GM12878 (cell line): ENCODE measurements around the gene GTF2A1. TPM values are rescaled to one million over a fixed set of nuclear protein-coding genes. Genes with fewer than 3 reads are reported as not detected.

Experiments
- ATAC-seq: fragments of 200-7000 bp; cut with Tn5 transposase; 3 replicates; pipeline ENCODE4 v1.9.1; 2020; ENCODE audit warnings: mild to moderate bottlenecking, moderate library complexity
- BruUV-seq: library from RNA; stranded (reverse); fragments of 400-500 nt; replicated peaks from 2 replicates; lab custom pipeline; 2021; lab: Mats Ljungman, UMichigan
- CTCF ChIA-PET: fragments of 300-600 bp; sonication (Branson Sonifier 250); formaldehyde crosslinking; extraction: SDS; loops from one replicate; lab custom pipeline; 2021; ENCODE audit warnings: inconsistent platforms; lab: Yijun Ruan, JAX
- POLR2A ChIA-PET: fragments of 350-600 bp; formaldehyde crosslinking; extraction: SDS; loops from one replicate; lab custom pipeline; 2021; ENCODE audit warnings: inconsistent platforms; lab: Charles Lee
- RAD21 ChIA-PET: fragments of 300-600 bp; sonication (Branson Sonifier 250); formaldehyde crosslinking; loops from one replicate; lab custom pipeline; 2023; ENCODE audit warnings: antibody characterized with exemption; ENCODE audit not compliant: unreplicated experiment; lab: Charles Lee
- SMC1A ChIA-PET: fragments of 300-600 bp; sonication (Branson Sonifier 250); formaldehyde crosslinking; loops from one replicate; lab custom pipeline; 2023; ENCODE audit not compliant: unreplicated experiment, uncharacterized antibody; lab: Charles Lee
- DNase-seq: peaks from one replicate; pipeline ENCODE4 v3.0.0-alpha.2; 2011; ENCODE audit warnings: low read depth, low spot score
- FAIRE-seq: peaks from 3 replicates; lab custom pipeline; 2011; peaks lifted over from hg19 to GRCh38; lab: Jason Lieb, UNC
- H2AFZ ChIP-seq: 2 replicates; pipeline ENCODE4 v1.6.0; 2011; ENCODE audit warnings: low read depth, low read length, control low read depth; ENCODE audit not compliant: control insufficient read depth
- H3K27ac ChIP-seq: 2 replicates; pipeline ENCODE4 v1.5.1; 2011; ENCODE audit warnings: control low read depth; ENCODE audit not compliant: control insufficient read depth, insufficient read depth
- H3K27me3 ChIP-seq, 2 experiments: replicated peaks in 1 of 2; 2 replicates each; pipeline versions ENCODE4 v1.6.0 to v1.6.1; 2011; ENCODE audit warnings: low read length in 1 of 2; ENCODE audit not compliant: control insufficient read depth in 2 of 2, insufficient read depth in 2 of 2
- H3K36me3 ChIP-seq, 2 experiments: 2 replicates each; pipeline ENCODE4 v1.5.1; 2011; ENCODE audit warnings: low read length in 1 of 2; ENCODE audit not compliant: control insufficient read depth in 2 of 2, insufficient read depth in 2 of 2
- H3K4me1 ChIP-seq: 2 replicates; pipeline ENCODE4 v1.6.1; 2011; ENCODE audit warnings: mild to moderate bottlenecking, low read length, moderate library complexity, mixed read lengths; ENCODE audit not compliant: control insufficient read depth, insufficient read depth
- H3K4me2 ChIP-seq: 2 replicates; pipeline ENCODE4 v1.6.0; 2011; ENCODE audit warnings: control low read depth; ENCODE audit not compliant: control insufficient read depth, insufficient read depth
- H3K4me3 ChIP-seq: fragments of 200-600 bp; sonication (generic); 2 replicates; pipeline ENCODE4 v1.5.1; 2016
- H3K79me2 ChIP-seq: 2 replicates; pipeline ENCODE4 v1.6.0; 2011; ENCODE audit warnings: low read length; ENCODE audit not compliant: control insufficient read depth, insufficient read depth
- H3K9ac ChIP-seq: 2 replicates; pipeline ENCODE4 v1.8.0; 2011; ENCODE audit warnings: low read length, control low read depth, mixed read lengths; ENCODE audit not compliant: control insufficient read depth, insufficient read depth
- H3K9me3 ChIP-seq: replicated peaks from 3 replicates; pipeline ENCODE4 v1.5.1; 2011; ENCODE audit warnings: mild to moderate bottlenecking, low read length; ENCODE audit not compliant: control insufficient read depth, insufficient read depth
- H4K20me1 ChIP-seq: 2 replicates; pipeline ENCODE4 v1.6.0; 2011; ENCODE audit not compliant: control insufficient read depth, insufficient read depth
- CEBPB ChIP-seq, 2 experiments: fragments of 150-350 bp in 1 of 2; IDR thresholded peaks; 2 replicates each; pipeline ENCODE4 v1.6.1; 2012 to 2014; ENCODE audit warnings: low read depth in 2 of 2, low read length in 2 of 2, borderline replicate concordance in 1 of 2, inconsistent platforms in 1 of 2
- KAT2A ChIP-seq: conservative IDR thresholded peaks from 2 replicates; pipeline ENCODE4 v1.6.1; 2011; ENCODE audit warnings: low read depth, low read length; ENCODE audit not compliant: control insufficient read depth
- KLF5 ChIP-seq: fragments of 450-650 bp; IDR thresholded peaks from 2 replicates; pipeline ENCODE4 v1.6.1; 2014; ENCODE audit warnings: mild to moderate bottlenecking; ENCODE audit not compliant: partially characterized antibody
- MAX ChIP-seq: IDR thresholded peaks from 2 replicates; pipeline ENCODE4 v1.6.1; 2012; ENCODE audit warnings: low read depth, low read length, improper control_type of control experiment
- NFXL1 ChIP-seq: fragments of 450-650 bp; IDR thresholded peaks from 2 replicates; pipeline ENCODE4 v1.6.1; 2017; ENCODE audit warnings: antibody characterized with exemption, mild to moderate bottlenecking, borderline replicate concordance
- NFYB ChIP-seq: IDR thresholded peaks from 2 replicates; pipeline ENCODE4 v1.6.1; 2011; ENCODE audit warnings: low read depth, mild to moderate bottlenecking, low read length, improper control_type of control experiment, moderate library complexity; ENCODE audit not compliant: insufficient read depth
- POLR2AphosphoS5 ChIP-seq: IDR thresholded peaks from 2 replicates; pipeline ENCODE4 v1.6.1; 2011; ENCODE audit warnings: mild to moderate bottlenecking, low read length, inconsistent platforms
- RCOR1 ChIP-seq: conservative IDR thresholded peaks from 2 replicates; pipeline ENCODE4 v1.6.1; 2012; ENCODE audit warnings: low read depth, low read length, improper control_type of control experiment
- RELA ChIP-seq: fragments of 450-650 bp; IDR thresholded peaks from 2 replicates; pipeline ENCODE4 v1.8.0; 2014; ENCODE audit warnings: borderline replicate concordance; ENCODE audit not compliant: partially characterized antibody
- RELB ChIP-seq: fragments of 450-650 bp; IDR thresholded peaks from 2 replicates; pipeline ENCODE4 v1.6.1; 2017; ENCODE audit warnings: low read depth, mild to moderate bottlenecking, moderate library complexity
- SMAD1 ChIP-seq: fragments of 450-650 bp; IDR thresholded peaks from 2 replicates; pipeline ENCODE4 v1.6.1; 2018; ENCODE audit warnings: mild to moderate bottlenecking, low read depth; ENCODE audit not compliant: partially characterized antibody
- SMC3 ChIP-seq: IDR thresholded peaks from 2 replicates; pipeline ENCODE4 v1.6.1; 2011; ENCODE audit warnings: low read length, improper control_type of control experiment, borderline replicate concordance
- SP1 ChIP-seq: IDR thresholded peaks from one replicate; pipeline ENCODE4 v1.6.1; 2011; ENCODE audit warnings: low read depth, low read length
- SREBF2 ChIP-seq: IDR thresholded peaks from 2 replicates; pipeline ENCODE4 v1.6.1; 2012; ENCODE audit warnings: mild to moderate bottlenecking, low read length
- TCF12 ChIP-seq: IDR thresholded peaks from 2 replicates; pipeline ENCODE4 v1.6.1; 2011; ENCODE audit warnings: low read depth, mild to moderate bottlenecking, low read length
- ZBTB40 ChIP-seq: fragments of 450-650 bp; IDR thresholded peaks from 2 replicates; pipeline ENCODE4 v1.6.1; 2016; ENCODE audit warnings: mild to moderate bottlenecking, moderate library complexity, borderline replicate concordance
- WGBS: methylation state at CpG from one replicate; pipeline ENCODE4 v1.1.6; 2016; ENCODE audit warnings: low lambda C conversion rate; ENCODE audit not compliant: insufficient replicate concordance, insufficient coverage; ENCODE audit errors: missing lambda C conversion rate; 5-methylcytosine and 5-hydroxymethylcytosine counted together
- in situ Hi-C: fragments of 300-500 bp; cut with MboI; formaldehyde crosslinking; loops from 9 replicates; pipeline ENCODE4 v1.14.3; 2018; ENCODE audit warnings: mixed read lengths
- intact Hi-C: fragments of 100-400 bp; cut with micrococcal nuclease; formaldehyde crosslinking; loops from one replicate; pipeline ENCODE4 v1.14.2; 2022; ENCODE audit not compliant: unreplicated experiment
- polyA plus RNA-seq, 11 experiments: library from polyadenylated mRNA; depleted of rRNA in 4 of 11; unstranded in 6 of 11; stranded (reverse) in 5 of 11; fragments of >200 nt; fragmentation: Nextera tagmentation in 4 of 11; fragmentation: Illumina TruSeq in 1 of 11; extraction: Ambion mirVana in 4 of 11; extraction: Trizol in 1 of 11; gene quantifications; 1 replicate in 1 of 11; 2 replicates in 10 of 11; pipeline versions ENCODE4 v1.2.1 to v1.2.3, GENCODE V29; 2011 to 2016; ENCODE audit warnings: inconsistent platforms in 2 of 11, missing spikeins in 2 of 11, low read depth in 1 of 11
- total RNA-seq, 4 experiments: library from RNA; depleted of rRNA in 3 of 4; stranded (reverse); fragments of >200 nt in 3 of 4; fragmentation: Illumina TruSeq in 1 of 4; extraction: Trizol in 1 of 4; gene quantifications; 2 replicates each; pipeline versions ENCODE4 v1.2.1 to v1.2.3, GENCODE V29; 2013 to 2021

The GTF2A1 gene
- total and polyA plus RNA-seq, 10 of the 15 experiments (the other 5 are each of a cell fraction or from before 2014, with no cell fraction given): 2.5 to 28.7 (median 14.9) TPM

- RAD21 ChIA-PET: no interaction called here
- intact Hi-C loops: no loop called here
- no peak for TF ChIP-seq NFYB
- TF ChIP-seq RELA: no peak
- TF ChIP-seq NFXL1: no peak
- TF ChIP-seq TCF12: no peak
- TF ChIP-seq KAT2A: no peak
- no peak for TF ChIP-seq KLF5
- TF ChIP-seq ZBTB40: no peak
- no peak for TF ChIP-seq RCOR1
- TF ChIP-seq POLR2AphosphoS5: no peak
- no peak for TF ChIP-seq CEBPB (IDR thresholded peaks at IDR 0.05; ENCODE audit: borderline replicate concordance in 1 of 2, low read depth in 2 of 2, low read length in 2 of 2)
- no peak for TF ChIP-seq SP1
- TF ChIP-seq SMC3: no peak
- no peak for TF ChIP-seq SREBF2
- no peak for TF ChIP-seq RELB
- no peak for TF ChIP-seq SMAD1
- no peak for TF ChIP-seq MAX
Measured at GRCh38 chr14:81132468-81132867, 88.3 kb downstream of the GTF2A1 start.

More at GRCh38 chr14:81132468-81132867, 88.3 kb downstream of the GTF2A1 start:
- Histone ChIP-seq H3K79me2 (no peaks in the 10 kb centered on the region), H3K4me1 (no peaks in the 10 kb centered on the region), H4K20me1 (no peaks in the 10 kb centered on the region), H3K4me2 (no peak overlapping the region), H3K9me3 (no peaks in the 10 kb centered on the region), H3K4me3 (no peak overlapping the region), H2AFZ (no peak overlapping the region), H3K9ac (no peak overlapping the region), H3K27ac (no peak overlapping the region), H3K27me3 (no peaks in the 10 kb centered on the region), H3K36me3 (no peaks in the 10 kb centered on the region)
- DNase-seq (no peak), FAIRE-seq (no peak), ATAC-seq (no peak)
- CTCF ChIA-PET: interaction anchor here (1.6 to 1.9 kb wide), 2 partner anchors 31 to 136 kb away, joined by 4 to 5 read pairs; no protein-coding TSS in a partner anchor
- 13% methylated on average over 3 of the region's 3 CpGs for WGBS
- POLR2A ChIA-PET: no interaction called here
- in situ Hi-C loops: no loop called here
- no TSS peak for BruUV-seq
- SMC1A ChIA-PET: no interaction called here
